DND-41 (cell line): ENCODE measurements around the gene PRODH.

ENCODE experiments used
- ATAC-seq: fragments of 200-7000 bp; cut with Tn5 transposase; 3 replicates; pipeline ENCODE4 v1.9.1; 2021; ENCODE audit warnings: low read depth; ENCODE audit not compliant: insufficient read depth
- DNase-seq: peaks from one replicate; pipeline ENCODE4 v3.0.0-alpha.2; 2020
- H2AFZ ChIP-seq: 2 replicates; pipeline ENCODE4 v1.6.0; 2012; ENCODE audit warnings: low read depth, low read length
- H3K27ac ChIP-seq: 2 replicates; pipeline ENCODE4 v1.5.1; 2012; ENCODE audit warnings: low read length, inconsistent platforms
- H3K27me3 ChIP-seq: fragments of 200-600 bp; sonication (generic); 2 replicates; pipeline ENCODE4 v1.6.0; 2012; ENCODE audit warnings: low read length, mild to moderate bottlenecking, inconsistent platforms; ENCODE audit not compliant: insufficient read depth, poor library complexity
- H3K36me3 ChIP-seq: 2 replicates; pipeline ENCODE4 v1.5.1; 2012; ENCODE audit warnings: low read length, inconsistent platforms; ENCODE audit not compliant: insufficient read depth
- H3K4me1 ChIP-seq: 2 replicates; pipeline ENCODE4 v1.5.1; 2012; ENCODE audit warnings: mild to moderate bottlenecking, low read length; ENCODE audit not compliant: insufficient read depth
- H3K4me2 ChIP-seq: 2 replicates; pipeline ENCODE4 v1.6.0; 2012; ENCODE audit warnings: mild to moderate bottlenecking, moderate library complexity, low read length, inconsistent platforms; ENCODE audit not compliant: insufficient read depth
- H3K4me3 ChIP-seq, 2 experiments: fragments of 200-600 bp in 1 of 2; shearing (Covaris generic) in 1 of 2; 2 replicates each; pipeline ENCODE4 v1.5.1; 2012 to 2016; ENCODE audit warnings: inconsistent platforms in 2 of 2, low read length in 2 of 2, mild to moderate bottlenecking in 2 of 2, low read depth in 1 of 2, moderate library complexity in 1 of 2
- H3K79me2 ChIP-seq: 2 replicates; pipeline ENCODE4 v1.6.0; 2012; ENCODE audit warnings: low read length, inconsistent platforms; ENCODE audit not compliant: insufficient read depth
- H3K9ac ChIP-seq: 2 replicates; pipeline ENCODE4 v1.6.0; 2012; ENCODE audit warnings: low read depth, mild to moderate bottlenecking, inconsistent platforms, low read length, moderate library complexity
- H3K9me3 ChIP-seq: 2 replicates; pipeline ENCODE4 v1.5.1; 2012; ENCODE audit warnings: low read length, moderate library complexity, mild to moderate bottlenecking, inconsistent platforms; ENCODE audit not compliant: insufficient read depth, severe bottlenecking
- H4K20me1 ChIP-seq: 2 replicates; pipeline ENCODE4 v1.6.0; 2012; ENCODE audit warnings: low read length; ENCODE audit not compliant: insufficient read depth
- EZH2 ChIP-seq: IDR thresholded peaks from 3 replicates; pipeline ENCODE4 v1.6.1; 2012; ENCODE audit warnings: borderline replicate concordance, low read depth, mild to moderate bottlenecking, moderate library complexity, low read length, inconsistent platforms; ENCODE audit not compliant: severe bottlenecking
- TF ChIP-seq, protein P1 (sequence below): IDR thresholded peaks from 2 replicates; pipeline ENCODE4 v1.5.1; 2012; ENCODE audit warnings: borderline replicate concordance, low read length, moderate library complexity, mild to moderate bottlenecking; ENCODE audit not compliant: poor library complexity, severe bottlenecking; ENCODE audit errors: extremely low read depth

The PRODH gene

DNA sequence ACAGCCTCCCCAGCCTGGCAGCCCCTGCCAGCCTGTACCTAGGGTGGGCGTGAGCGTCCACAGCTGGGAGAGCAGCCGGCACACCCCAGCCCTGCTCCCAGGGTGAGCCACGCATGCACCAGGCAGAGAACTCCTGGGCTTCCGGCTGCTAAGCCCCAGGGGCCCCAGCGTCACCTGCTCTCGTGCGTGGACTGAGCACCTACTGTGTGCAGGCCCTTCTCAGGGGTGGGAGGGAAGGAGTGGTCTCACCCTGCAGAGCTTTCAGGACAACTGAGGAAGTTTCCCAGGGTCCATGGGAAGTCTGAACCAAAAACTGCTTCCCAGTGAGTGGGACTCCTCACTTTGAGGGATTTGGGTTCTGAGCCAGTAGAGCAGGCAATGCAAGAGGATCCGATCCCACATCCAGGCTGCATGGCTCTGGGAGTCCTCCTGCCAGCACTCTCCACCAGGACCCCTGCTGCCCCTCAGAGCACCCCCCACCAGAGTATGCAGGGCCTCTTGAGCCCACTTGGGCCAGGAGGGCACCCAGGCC, 47.1 kb upstream of the PRODH start:
- no peak overlapping the region for H2AFZ ChIP-seq
- no peak overlapping the region for H3K4me2 ChIP-seq
- H4K20me1 ChIP-seq = no peaks in the 10 kb centered on the region
- no peak overlapping the region for H3K4me3 ChIP-seq
- TF ChIP-seq, protein P1, sequence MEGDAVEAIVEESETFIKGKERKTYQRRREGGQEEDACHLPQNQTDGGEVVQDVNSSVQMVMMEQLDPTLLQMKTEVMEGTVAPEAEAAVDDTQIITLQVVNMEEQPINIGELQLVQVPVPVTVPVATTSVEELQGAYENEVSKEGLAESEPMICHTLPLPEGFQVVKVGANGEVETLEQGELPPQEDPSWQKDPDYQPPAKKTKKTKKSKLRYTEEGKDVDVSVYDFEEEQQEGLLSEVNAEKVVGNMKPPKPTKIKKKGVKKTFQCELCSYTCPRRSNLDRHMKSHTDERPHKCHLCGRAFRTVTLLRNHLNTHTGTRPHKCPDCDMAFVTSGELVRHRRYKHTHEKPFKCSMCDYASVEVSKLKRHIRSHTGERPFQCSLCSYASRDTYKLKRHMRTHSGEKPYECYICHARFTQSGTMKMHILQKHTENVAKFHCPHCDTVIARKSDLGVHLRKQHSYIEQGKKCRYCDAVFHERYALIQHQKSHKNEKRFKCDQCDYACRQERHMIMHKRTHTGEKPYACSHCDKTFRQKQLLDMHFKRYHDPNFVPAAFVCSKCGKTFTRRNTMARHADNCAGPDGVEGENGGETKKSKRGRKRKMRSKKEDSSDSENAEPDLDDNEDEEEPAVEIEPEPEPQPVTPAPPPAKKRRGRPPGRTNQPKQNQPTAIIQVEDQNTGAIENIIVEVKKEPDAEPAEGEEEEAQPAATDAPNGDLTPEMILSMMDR = no peak
- no peak for TF ChIP-seq EZH2
- ATAC-seq (no peak), DNase-seq (no peak)
- no peaks in the 10 kb centered on the region for H3K27me3 ChIP-seq
- no peak overlapping the region for H3K27ac ChIP-seq
- peaks cover 13% of the 10 kb centered on the region for H3K9me3 ChIP-seq
- H3K4me1 ChIP-seq = no peaks in the 10 kb centered on the region
- no peak overlapping the region for H3K9ac ChIP-seq
- H3K79me2 ChIP-seq = no peaks in the 10 kb centered on the region
- H3K36me3 ChIP-seq = no peaks in the 10 kb centered on the region

DNA sequence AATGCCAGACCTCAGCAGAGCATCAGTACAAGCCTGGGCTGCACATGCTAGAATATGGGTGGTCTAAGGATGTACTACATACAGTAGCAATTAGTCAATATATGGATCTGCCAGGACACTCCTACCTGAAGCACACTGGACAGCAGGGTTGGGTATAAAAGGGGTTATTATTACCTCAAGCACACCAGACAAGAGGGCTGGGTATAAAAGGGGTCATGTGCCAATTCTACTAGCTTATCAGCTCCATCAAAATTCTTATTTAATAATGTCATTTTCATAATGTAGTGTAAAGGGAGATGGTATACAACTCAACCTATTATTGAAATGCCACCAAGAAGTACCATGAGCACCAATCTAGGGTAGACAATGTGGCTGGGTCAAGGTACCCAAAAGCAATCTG, 44.7 kb upstream of the PRODH start:
- Histone ChIP-seq H2AFZ (no peak overlapping the region), H4K20me1 (no peaks in the 10 kb centered on the region), H3K4me1 (no peaks in the 10 kb centered on the region), H3K36me3 (no peaks in the 10 kb centered on the region), H3K27me3 (no peaks in the 10 kb centered on the region), H3K27ac (no peak overlapping the region), H3K9ac (no peak overlapping the region), H3K79me2 (no peaks in the 10 kb centered on the region), H3K4me3 (no peak overlapping the region), H3K4me2 (no peak overlapping the region), H3K9me3 (peaks cover 13% of the 10 kb centered on the region)
- TF ChIP-seq, protein P1 = no peak
- no peak for TF ChIP-seq EZH2
- no peak for DNase-seq
- ATAC-seq = no peak

DNA sequence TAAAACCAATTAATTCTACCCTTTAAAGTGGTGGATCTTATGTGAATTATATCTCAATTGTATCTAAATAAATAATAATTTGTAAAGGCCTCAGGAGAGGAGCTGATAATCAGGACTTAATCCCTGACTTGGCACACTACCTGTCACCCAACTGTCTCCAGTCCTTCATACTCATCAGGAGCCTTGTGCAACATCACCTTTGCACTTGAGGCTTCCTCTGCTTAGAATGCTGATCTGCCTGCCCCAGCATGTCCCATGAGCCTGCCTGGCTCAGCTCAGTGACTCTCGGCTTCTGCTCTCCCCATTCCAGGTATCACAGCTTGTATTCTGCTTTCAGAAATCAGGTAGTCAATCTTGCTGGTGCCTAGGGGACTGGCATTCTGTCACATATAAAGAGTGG, 43.9 kb upstream of the PRODH start:
- Histone ChIP-seq H3K9ac (no peak overlapping the region), H4K20me1 (no peaks in the 10 kb centered on the region), H3K27me3 (no peaks in the 10 kb centered on the region), H3K79me2 (no peaks in the 10 kb centered on the region), H3K36me3 (no peaks in the 10 kb centered on the region), H3K4me3 (no peak overlapping the region), H2AFZ (no peak overlapping the region), H3K27ac (no peak overlapping the region), H3K4me2 (no peak overlapping the region), H3K9me3 (peaks cover 13% of the 10 kb centered on the region), H3K4me1 (no peaks in the 10 kb centered on the region)
- TF ChIP-seq, protein P1 = no peak
- TF ChIP-seq EZH2 = no peak
- no peak for ATAC-seq
- DNase-seq = no peak

DNA sequence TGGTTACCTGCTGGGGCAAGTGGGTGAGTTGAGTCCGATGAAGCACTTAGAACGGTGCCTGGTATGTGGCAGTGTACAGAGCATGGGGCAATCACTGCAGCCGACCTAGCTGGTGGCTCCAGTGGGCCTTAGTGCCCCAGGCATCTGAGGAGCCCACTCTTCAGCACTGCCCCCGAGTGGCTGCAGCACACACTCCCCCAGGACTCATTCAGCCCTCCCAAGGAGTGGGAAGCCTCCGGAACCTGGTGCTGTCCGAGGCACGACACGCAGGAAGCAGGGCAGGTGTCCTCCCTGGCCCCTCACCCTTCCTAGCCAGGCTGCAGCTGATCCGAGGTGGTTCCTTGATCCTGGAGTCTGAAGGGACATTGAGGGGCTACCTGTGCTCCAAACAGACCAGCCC, 42.4 kb upstream of the PRODH start:
- Histone ChIP-seq H3K27me3 (no peaks in the 10 kb centered on the region), H3K36me3 (no peaks in the 10 kb centered on the region), H3K27ac (no peak overlapping the region), H3K9me3 (peaks cover 13% of the 10 kb centered on the region), H3K9ac (no peak overlapping the region), H4K20me1 (no peaks in the 10 kb centered on the region), H3K4me2 (no peak overlapping the region), H2AFZ (no peak overlapping the region), H3K4me1 (no peaks in the 10 kb centered on the region), H3K4me3 (no peak overlapping the region), H3K79me2 (no peaks in the 10 kb centered on the region)
- no peak for ATAC-seq
- DNase-seq = no peak
- no peak for TF ChIP-seq EZH2
- TF ChIP-seq, protein P1 = no peak
